ENCODE data around the gene EXOSC1.

DNA sequence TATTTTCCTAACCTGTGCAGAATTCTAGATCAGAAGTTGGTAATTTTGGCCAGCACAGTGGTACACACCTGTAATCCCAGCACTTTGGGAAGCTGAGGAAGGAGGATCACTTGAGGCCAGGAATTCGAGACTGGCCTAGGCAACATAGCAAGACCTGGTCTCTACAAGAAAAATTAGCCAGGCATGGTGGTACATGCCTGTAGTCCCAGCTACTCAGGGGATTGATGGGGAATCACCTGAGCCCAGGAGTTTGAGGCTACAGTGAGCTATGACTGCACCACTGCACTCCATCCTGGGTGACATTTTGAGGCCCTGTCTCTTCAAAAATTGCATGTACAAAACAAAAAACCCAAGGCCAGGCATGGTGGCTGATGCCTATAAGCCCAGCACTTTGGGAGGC is 11.2 kb downstream of the EXOSC1 start:
- TF ChIP-seq POLR2A (IDR thresholded peaks at IDR 0.05): no peak
- TF ChIP-seq, protein P1, sequence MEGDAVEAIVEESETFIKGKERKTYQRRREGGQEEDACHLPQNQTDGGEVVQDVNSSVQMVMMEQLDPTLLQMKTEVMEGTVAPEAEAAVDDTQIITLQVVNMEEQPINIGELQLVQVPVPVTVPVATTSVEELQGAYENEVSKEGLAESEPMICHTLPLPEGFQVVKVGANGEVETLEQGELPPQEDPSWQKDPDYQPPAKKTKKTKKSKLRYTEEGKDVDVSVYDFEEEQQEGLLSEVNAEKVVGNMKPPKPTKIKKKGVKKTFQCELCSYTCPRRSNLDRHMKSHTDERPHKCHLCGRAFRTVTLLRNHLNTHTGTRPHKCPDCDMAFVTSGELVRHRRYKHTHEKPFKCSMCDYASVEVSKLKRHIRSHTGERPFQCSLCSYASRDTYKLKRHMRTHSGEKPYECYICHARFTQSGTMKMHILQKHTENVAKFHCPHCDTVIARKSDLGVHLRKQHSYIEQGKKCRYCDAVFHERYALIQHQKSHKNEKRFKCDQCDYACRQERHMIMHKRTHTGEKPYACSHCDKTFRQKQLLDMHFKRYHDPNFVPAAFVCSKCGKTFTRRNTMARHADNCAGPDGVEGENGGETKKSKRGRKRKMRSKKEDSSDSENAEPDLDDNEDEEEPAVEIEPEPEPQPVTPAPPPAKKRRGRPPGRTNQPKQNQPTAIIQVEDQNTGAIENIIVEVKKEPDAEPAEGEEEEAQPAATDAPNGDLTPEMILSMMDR (IDR thresholded peaks at IDR 0.05): no peak

Data from heart left ventricle (tissue), 13 donors.